ENCODE results near the gene SELENOO.

- TF ChIP-seq TAF1 (IDR thresholded peaks at IDR 0.05; ENCODE audit: borderline replicate concordance, low read depth, low read length) (no peak), MXI1 (IDR thresholded peaks at IDR 0.05; ENCODE audit: low read depth, low read length) (no peak)
- TF ChIP-seq, protein P1, sequence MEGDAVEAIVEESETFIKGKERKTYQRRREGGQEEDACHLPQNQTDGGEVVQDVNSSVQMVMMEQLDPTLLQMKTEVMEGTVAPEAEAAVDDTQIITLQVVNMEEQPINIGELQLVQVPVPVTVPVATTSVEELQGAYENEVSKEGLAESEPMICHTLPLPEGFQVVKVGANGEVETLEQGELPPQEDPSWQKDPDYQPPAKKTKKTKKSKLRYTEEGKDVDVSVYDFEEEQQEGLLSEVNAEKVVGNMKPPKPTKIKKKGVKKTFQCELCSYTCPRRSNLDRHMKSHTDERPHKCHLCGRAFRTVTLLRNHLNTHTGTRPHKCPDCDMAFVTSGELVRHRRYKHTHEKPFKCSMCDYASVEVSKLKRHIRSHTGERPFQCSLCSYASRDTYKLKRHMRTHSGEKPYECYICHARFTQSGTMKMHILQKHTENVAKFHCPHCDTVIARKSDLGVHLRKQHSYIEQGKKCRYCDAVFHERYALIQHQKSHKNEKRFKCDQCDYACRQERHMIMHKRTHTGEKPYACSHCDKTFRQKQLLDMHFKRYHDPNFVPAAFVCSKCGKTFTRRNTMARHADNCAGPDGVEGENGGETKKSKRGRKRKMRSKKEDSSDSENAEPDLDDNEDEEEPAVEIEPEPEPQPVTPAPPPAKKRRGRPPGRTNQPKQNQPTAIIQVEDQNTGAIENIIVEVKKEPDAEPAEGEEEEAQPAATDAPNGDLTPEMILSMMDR (IDR thresholded peaks at IDR 0.05), result no peak
Measured at GRCh38 chr22:50182176-50183081, 18.4 kb upstream of the SELENOO start.
